Central memory CD4-positive, alpha-beta T cell (primary cell): Measurements from ENCODE around the gene CPTP.
"Not testable (repeated sequence)": the region's sequence is repeated elsewhere in the genome, so short reads cannot be mapped to it uniquely, and the experiment has no call there.

Experiments
- DNase-seq: peaks from one replicate; pipeline ENCODE4 v3.0.0; 2022

CPTP gene

DNA sequence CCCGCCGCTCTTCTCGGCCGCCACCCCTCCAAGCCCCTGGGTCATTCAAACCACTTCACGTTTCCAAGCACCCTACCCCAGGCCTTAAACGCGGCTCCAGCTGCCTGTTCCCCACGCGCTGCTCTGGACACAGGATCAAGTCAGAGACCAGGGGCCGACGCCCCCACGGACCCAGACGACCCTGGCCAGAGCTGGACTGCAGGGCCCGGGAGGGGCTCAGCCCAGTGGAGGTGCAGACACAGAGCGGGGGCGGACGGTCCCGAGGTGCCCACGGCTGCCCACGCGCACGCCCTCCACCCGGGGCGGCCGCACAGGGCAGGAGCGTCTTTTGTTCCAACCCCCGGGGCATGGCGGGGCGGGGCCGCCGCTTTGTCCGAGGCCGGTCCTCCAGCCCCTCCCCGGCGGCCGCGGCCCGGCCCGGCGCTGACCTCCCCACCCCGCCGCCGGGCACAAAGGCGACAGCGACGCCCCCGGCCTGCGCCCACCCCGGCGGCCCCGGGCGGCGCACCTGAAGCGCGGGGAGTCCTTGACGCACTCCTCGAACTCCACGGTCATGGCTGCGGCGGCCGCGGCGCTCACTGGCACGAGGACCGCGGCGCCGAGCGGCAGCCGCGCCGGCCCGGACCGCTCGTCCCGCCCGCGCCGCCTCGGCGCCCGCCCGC, 17.2 kb upstream of the CPTP start:
- no peak for DNase-seq

DNA sequence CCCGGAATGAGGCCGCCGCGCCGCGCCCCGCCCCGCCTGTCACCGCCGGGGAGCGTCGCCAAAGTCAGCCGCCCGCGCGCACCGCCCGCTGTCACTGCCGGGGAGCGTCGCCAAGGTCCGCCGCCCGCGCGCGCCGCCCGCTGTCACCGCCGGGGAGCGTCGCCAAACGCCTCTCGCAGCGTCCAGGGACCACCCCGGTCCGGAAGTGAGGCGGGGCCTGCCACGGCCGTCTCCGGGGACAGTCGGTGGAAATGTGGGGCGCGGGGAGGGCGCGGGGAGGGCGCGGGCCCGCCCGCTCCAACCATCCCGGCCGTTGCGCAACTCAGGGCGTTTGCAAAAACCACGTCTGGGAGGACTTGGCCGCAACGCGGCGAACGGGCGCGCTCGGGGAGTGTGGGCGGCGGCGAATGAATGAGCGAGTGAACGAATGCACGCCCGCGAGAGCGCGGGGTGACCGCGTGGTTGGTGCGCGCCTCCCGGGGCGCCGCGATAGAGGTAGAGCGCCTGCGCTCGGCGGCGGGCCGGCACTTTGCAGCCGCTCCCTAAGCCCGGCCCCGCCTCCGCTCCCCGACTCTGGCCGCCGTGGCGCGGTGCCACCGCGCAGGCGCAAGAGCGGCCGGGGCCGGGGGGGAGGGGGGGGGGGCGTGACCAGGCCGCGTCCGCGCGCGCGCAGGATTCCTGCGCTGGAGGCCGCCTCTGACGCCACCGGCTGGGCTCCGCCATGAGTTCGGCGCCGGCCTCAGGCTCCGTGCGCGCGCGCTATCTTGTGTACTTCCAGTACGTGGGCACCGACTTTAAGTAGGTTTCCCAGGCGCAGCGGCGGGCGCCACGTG, 16.5 kb upstream of the CPTP start, which contains the start of the genes ACAP3 and PUSL1:
ACAP3 (minus strand) TSS at position 8 of the 833 bp plus-strand sequence. CDS start 115 bp downstream, outside the sequence.
PUSL1 (plus strand) TSS at position 675 of the 833 bp plus-strand sequence; CDS start at position 722, 47 bp downstream.
- peak; percentile 90 for DNase-seq

DNA sequence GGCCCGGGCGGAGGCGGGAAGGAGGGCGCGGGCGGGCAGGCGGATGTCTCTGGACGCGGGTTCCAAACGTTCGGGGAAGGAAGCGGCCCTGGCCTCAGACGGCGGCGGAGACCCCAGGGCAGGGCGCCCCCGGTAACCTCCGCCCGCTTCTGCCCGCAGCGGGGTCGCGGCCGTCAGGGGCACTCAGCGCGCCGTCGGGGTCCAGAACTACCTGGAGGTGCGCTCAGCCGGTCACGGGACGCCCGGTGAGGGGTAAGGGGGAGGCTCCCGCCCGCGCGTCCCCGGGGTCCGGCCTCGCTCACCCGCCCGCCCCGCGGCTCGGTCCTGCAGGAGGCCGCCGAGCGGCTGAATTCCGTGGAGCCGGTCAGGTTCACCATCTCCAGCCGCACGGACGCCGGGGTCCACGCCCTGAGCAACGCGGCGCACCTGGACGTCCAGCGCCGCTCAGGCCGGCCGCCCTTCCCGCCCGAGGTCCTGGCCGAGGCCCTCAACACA, 15.8 kb upstream of the CPTP start:
- no peak for DNase-seq

DNA sequence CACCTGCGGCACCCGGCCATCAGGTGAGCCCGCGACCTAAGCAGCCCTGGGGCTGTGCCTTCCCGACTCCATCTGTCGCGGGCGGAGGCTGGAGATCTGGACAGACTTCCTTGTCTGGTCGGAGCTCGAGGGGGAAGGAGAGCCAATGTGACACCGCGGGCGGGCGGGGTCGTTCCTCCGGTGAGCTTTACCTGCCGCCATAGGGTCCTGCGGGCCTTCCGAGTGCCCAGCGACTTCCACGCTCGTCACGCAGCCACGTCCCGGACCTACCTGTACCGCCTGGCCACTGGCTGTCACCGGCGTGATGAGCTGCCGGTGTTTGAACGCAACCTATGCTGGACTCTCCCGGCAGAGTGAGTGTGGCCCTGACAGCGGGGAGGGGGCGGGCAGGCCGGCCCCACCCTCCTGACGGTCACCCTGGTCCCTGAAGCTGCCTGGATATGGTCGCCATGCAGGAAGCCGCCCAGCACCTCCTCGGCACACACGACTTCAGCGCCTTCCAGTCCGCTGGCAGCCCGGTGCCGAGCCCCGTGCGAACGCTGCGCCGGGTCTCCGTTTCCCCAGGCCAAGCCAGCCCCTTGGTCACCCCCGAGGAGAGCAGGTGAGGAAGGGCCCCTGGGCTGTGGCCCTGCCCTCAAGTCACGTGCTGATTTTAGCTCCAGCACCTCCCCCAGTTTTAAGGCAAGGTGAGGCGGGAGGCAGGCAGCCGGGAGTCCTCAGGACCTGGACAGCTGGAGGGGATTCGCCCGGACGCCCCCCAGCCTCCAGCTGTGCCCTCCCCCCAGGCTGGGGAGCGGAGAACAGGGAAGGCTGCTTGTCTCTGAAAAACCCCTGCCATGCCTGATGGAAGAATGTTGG, 15.1 kb upstream of the CPTP start:
- peak; percentile 18 for DNase-seq

DNA sequence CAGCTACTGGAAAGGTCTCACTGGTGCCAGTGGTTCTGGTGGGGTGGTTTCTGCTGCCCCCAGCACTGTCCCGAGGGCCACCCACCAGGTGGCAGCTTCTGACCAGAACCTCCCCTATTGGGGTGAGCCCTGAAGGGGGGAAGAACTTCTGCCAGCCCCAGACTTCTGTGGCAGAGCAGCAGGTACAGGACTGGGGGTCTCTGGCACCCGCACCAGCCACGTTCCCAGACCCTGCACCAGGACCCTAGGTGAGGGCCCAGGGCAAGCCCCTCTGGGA, 14.6 kb upstream of the CPTP start:
- DNase-seq = no peak

DNA sequence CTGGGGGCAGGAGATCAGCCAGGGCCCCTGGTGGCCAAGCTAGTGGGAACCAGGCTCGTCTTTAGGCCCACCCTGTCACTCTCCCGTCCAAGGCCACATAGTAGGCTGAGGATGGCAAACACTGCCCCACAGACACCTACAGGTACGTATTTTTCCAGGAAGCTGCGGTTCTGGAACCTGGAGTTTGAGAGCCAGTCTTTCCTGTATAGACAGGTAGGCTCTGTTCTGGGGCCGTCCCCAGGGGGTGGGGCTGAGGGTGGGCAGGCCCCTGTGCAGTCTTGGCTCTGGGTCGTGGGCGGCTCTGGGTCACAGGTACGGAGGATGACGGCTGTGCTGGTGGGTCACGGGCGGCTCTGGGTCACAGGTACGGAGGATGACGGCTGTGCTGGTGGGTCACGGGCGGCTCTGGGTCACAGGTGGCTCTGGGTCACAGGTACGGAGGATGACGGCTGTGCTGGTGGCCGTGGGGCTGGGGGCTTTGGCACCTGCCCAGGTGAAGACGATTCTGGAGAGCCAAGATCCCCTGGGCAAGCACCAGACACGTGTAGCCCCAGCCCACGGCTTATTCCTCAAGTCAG, 14.0 kb upstream of the CPTP start:
- no peak for DNase-seq

DNA sequence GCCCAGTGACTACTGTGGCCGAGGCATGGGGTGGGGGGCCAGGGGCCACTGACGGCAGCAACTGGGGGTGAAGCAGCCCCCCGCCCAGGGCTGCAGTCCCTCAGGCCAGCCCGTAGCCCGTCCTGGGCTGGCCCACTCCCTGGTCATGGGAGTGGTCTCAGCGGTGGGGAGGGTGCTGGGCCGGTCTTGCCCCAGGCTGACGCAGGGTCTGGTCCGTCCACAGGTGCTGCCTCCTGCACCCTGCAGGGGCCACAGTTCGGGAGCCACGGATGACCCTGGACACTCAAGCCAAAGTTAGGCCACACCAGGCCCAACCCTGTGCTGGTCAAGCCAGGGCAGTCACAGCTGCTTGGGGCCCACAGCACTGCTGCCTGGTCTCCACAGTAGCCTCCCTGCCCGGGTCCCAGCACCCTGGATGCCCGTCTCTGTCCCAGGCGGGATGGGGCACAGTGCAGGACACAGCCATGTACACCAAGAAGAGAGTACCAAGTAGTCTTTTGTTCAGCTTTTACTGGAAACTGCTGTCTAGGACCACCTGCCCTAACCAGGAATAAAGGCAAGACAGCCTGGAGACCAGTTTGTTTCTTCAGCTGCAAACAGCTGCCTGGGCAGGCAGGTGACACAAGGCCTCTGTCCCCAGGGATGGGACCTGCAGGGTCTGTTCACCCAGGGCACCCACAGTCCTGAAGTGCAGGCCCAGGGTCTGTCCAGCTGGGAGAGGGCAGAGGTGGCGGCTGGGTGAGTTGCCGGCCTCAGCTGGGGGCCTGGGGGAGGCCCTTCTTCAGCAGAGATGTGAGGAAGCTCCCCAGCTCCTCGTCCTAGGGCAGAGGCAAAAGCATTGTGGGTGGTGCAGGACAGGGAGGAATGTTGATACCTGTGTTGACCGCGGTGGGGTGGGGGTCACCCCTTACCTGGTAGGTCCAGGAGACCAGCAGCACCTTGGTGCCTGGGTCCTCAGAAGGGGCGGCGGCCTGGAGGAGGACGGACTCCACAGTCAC, 13.2 kb upstream of the CPTP start:
- no peak for DNase-seq

DNA sequence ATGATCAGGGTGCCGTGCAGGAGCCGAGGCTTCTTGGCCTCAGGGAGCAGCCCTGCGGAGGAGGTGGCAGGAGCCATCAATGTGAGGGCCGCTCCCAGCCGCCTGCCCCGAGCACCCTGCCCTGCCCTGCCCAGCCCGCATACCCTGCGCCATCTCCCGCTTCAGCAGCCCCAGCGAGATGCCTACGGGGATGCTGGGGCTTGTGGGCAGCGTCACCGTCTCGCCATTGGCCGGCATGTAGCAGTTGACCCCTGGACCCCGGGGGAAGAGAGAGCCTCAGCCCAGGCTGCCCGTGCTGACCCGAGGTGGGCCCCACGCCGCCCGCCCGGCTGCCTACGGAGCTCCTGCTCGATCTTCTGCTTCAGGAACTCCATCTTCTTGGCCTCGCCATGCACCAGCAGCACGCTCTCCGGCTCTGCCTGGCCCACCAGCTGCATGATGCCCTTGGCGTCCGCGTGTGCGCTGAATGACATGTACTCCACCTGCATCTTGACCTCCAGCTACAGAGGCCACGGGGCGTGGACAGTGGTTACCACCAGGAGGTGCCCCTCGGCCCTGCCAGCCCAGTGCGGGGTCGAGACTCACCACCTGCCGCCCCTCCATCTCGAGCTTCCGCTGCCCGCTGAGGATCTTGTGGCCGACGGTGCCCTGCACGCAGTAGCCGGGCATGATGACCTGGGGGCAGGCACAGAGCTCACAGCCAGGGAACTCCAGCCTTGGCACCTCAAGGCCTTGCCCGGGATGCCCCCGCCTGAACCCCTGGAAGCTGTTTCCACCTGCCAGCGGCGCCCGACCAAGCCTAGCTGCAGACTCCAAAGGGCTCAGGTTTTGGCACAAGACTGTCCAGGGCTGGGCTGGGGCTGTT, 11.9 kb upstream of the CPTP start:
- DNase-seq = no peak

DNA sequence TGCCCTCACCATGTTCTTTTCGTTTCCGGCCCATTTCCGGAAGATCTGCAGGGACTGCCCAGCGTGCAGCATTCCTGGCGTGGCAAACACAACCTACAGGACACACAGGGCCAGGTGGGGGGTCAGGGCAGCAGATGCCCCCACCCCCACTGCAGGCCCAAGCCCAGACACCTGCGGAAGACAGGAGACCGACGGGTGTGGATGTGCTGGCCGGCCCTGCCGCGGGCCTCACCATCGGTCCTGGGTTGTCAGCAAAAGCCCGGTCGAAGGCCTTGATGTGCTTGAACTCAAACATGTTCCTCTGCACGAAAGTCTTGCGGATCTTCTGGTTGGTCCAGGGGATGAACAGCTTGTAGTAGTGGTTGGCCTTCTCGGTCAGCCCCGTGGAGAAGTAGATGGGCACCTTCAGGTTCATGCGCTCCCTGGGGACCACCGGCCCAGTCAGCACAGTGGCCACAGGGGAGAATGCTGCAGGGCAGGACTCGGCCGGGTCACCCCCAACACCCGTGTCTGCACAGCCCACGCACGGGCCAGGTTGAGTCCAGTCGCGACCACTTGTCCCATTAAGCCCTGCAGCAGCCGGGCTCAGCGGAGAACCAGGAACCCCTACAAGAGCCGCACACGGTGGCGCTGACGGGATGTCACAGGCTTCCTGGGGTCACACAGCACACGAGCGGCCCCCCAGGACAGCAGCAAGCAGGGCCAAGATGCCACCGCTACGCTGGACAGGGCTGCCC, 10.9 kb upstream of the CPTP start:
- DNase-seq = no peak

DNA sequence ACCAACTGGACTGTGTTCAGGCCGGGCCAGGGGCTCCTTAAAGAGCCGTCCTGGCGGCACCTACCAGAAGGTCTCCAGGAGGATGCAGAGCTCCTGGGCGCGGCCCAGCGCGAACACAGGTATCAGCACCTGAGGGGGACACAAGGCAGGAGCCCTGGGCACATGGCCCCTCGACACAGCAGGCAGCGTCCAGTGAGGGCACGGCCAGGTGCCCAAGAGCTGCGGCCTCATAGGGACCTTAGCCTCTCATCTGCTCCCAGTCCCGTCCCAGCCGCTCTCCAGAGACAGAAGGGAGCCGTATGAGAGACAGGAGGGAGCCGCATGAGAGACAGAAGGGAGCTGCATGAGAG, 10.4 kb upstream of the CPTP start:
- no peak for DNase-seq

DNA sequence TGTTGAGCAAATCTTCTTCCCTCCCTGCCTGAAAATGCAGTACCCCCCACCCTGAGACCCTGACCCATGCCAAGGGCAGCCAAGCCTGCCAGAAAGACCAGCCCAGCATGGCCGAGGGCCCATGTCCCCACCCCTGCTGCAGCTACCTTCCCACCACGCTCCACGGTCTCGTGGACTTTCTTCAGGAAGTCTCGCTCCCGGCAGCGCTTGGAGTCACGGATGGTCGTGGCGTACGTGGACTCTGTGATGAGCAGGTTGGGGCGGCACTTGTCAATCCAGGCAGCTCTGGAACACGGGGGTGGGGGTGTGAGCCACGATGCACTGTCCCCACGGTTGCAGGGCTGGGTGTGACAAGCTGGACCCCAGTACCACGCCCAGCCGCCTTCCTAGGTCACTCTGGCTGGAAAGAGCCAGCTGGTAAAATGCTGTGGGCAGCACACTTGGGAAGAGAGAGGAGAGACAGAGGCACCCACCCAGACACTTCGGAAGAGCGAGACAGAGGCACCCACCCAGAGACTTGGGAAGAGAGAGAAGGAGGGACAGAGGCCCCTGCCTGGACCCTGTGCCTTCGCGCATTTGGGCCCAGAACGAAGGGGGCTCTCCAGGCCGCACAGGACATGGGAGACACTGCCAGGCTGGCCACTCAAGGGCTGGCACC, 9.8 kb upstream of the CPTP start:
- no peak for DNase-seq

DNA sequence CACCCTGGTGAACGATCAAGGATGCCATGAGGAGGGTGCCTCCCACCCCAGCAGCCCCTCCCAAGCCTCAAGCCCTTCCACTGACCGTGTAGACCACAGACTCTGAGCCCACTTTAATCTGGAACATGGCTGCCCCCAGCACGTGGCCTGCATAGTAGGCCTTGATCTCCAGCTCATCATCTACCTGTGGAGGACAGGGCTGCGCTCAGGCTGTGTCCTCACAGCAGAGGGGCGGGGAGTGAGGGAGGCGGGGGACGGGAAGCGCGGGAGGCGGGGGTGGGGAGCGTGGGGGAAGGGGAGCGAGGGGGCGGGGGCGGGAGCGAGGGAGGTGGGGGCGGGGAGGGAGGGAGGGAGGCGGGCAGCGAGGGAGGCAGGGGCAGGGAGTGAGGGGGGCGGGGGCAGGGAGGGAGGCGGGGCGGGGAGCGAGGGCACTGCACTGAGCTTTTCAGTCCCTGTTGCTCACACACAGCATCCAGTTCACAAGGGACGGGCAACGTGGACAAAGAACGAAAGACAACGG, 9.1 kb upstream of the CPTP start:
- DNase-seq = no peak

DNA sequence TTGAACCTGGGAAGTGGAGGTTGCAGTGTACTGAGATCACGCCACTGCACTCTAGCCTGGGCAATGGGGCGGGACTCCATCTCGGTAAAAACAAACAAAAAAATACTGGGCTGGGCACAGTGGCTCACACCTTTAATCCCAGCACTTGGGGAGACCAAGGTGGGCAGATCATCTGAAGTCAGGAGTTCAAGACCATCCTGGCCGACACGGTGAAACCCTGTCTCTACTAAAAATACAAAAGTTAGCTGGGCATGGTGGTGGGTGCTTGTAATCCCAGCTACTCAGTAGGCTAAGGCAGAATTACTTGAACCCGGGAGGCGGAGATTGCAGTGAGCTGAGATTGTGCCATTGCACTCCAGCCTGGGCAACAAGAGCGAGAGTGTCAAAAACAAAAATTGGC, 8.4 kb upstream of the CPTP start:
- DNase-seq = not testable (repeated sequence)

DNA sequence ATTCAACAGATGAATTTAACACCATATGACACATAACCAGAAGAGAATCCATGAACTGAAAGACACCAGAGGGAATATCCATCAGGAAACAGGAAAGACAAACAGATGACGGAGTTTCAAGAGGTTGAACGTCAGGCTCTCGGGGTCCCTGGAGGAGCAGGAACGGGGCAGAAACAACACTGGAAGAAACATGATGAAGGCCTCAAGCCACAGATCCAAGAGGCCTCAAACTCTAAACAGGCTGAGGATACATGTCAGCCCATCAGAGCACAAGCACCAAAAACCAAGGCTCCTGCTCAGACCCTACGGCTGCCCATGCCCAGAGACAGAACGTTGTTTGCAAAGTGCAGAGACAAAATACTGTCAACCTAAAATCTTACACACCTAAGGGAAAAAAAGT, 7.2 kb upstream of the CPTP start:
- no peak for DNase-seq

DNA sequence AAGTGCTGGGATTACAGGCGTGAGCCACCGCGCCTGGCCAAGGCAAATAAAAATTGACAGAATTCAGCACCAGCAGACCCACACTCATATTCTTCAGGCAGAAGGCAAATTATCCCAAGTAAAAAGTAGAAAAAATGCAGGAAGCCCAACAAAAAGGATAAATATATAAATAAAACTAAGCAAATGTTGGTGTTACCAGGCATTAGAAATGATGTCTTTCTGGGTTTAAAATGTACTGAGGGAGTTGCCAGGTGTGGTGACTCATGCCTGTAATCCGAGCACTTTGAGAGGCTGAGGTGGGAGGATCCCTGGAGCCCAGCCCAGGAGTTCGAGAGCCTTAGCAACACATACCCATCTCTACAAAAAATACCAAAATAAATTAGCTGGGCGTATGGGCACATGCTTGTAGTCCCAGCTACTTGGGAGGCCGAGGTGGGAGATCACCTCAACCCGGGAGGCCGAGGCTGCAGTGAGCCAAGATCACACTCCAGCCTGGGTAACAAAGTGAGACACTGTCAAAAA, 6.4 kb upstream of the CPTP start:
- no peak for DNase-seq

DNA sequence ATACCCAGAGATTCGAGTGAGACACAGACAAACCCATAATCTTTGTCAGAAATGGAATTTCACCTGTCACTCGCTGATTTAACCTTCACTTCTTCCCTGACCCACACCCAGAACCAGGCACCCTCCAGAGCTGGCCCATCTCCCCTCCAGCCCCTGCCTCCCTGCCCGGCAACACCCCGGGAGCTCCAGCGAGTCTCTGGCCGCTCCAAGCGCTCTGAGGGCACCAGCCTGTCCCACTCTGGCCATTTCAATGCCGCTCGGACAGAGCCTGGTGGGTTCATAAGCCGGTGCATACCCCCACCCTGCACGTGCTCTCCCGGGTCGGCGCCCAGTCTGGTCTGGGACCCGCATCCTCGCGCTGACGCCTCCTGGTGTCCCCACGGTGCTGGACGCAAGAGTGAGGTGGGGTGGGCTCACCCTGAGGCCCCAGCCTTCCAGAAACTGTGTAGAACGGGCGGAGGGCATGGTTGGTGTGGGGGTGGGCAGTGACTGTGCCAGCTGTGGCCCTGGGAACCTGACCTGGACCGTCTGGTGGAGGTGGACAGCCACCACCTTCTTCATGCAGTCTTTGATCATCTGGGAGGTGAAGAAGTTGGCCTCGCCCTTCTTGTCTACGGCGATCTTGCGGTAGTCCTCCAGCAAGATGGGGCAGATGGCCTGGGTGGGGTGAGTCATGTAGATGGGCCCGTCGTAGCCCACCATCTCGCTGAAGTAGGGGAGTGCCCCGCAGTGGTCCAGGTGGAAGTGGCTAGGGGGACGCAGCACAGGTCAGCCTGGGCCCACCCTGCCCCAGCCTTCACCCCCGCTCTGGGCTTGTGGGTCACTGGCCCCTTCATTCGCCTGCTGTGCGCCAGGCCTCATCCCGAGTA, 5.6 kb upstream of the CPTP start:
- no peak for DNase-seq

DNA sequence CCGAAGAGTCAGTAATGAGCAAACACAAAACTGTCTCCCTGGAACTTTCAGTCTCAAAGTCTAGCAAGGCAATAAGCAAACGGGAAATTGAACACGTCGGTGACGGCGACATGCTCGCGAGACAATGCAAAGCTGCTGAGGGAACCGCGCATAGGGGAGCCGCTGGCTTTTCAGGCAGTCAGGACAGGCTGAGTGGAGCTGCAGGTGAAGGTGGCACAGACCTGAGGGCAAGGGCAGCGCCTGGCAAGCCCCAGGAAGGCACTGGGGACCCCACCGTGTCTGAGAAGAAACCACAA, 5.0 kb upstream of the CPTP start:
- no peak for DNase-seq
